Astrocyte of the hippocampus (primary cell): ENCODE data around the gene HDAC5.
A peak's percentile ranks its signal among the peaks of the same experiment; 100 is the strongest.

ENCODE experiments used
- DNase-seq: peaks from one replicate; pipeline ENCODE4 v3.0.0; 2011; ENCODE audit warnings: low read depth, low spot score

The HDAC5 gene

DNA sequence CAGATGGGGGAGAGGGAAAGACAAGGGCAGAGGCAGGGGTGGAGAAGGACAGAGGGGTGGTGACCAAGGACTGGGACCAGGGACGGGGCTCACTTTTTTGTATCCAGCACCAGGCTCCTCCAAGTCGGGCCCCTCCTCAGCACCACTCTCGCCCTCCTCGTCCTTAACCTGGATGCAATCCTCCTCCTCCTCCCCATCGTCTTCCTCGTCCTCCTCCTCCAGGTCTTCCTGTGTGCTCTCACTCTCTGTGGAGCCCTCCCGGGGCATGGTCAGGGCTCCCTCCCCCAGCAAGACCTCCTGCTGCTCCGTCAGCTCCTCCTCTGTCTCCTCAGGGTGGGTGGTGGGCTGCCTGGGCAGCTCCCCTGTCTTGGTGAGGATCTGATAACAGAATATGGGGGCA is 36.1 kb downstream of the HDAC5 start:
- no peak for DNase-seq

DNA sequence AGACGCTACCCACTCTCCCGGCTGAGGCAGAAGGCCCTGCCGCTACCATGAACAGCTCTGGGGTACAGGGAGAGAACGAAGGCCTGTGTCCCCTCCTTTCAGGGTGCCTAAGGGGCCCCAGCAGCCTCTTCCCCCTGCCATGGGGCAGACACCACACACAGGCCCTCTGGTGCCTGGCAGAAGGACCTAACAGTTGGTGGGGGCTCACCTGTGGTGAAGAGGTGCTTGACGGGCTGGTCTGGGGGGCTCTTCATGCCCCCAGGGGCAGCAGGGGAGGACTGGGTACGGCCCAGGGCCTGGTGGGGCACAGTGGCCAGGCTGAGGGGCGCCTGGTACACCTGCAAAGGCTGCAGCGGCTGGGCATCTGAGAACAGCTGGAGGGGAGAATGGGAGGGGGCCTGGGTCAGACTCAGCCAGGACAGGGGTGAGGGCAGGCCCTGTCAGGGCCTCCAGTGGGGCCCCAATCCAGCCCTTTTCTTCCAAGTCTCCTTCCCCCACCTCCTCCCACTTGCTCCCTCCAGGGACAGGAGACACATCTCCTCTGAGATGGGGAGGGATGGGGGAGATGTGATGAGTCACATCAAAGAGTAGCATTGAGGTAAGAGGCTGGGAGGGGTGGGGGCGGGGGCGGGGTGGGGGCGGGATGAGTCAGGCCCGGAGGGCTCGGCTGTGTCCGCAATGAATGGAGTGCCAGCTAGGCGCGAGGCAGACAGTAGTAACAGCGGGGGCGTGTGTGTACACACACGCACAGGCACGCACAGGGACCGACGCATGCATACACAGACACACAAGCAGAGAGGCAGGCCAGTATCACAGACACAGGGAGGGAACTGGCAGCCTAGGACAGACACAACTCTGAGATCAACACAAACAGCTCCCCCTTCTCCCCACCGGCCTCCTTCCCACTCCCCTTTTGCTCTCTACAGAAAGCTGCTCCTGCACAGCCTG is 36.8 kb downstream of the HDAC5 start:
- DNase-seq, result peak; percentile 89

DNA sequence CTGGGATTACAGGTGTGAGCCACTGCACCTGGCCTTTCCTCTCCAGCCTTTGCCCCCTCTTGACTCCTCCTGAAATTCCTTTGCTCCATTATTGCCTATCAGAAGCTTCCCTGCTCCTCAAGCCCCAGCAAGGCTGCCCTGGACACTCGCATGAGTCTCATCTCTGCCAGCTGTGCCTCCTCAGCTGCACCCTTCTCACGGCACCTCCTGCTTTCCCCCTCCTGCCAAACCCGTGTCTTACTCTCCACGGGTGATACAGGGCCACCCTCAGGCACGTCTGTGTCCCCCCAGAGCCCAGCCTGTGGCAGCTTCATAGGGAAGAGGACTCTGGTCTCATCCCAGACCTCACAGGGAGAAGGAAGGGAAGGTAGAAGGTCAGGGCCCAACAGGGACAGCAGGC is 37.5 kb downstream of the HDAC5 start:
- DNase-seq, result no peak

DNA sequence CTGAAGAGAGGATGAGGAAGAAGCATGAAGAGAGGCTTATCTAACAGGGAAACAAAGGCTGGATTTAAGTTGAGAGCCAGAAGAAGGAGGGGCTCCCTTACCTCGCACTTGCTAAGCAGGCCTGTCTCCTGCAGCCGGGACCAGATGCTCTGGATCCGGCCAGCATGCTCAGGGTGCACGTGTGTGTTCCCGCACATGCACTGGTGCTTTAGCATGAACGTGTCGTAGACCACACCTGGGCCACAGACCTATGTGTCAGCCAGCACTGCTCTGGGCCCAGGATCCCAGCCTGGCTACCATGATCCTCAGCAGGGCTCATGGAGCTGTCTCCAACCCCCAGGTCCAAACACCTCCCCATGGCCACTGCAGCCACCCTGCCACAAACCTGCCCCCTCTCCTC is 38.5 kb downstream of the HDAC5 start:
- no peak for DNase-seq

DNA sequence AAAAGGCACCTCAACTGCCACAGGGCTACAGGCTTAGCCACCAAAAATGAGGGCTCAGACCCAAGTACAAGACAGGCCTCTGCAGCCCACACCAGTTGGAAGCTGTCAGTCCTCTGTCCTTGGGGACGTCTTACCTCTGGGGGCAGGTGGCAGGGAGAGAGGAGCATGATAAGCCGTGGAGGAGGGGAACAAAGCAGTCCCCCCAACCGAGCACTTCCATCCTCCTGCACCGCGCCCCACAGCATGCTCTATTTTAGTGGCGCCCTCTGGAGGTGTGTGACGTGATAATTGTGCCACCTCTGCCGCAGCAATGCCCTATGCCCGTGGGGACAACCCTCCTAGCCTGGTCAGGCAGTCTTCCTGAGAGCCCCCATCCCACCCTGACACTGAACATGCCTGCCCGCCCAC is 39.3 kb downstream of the HDAC5 start:
- DNase-seq, result no peak

DNA sequence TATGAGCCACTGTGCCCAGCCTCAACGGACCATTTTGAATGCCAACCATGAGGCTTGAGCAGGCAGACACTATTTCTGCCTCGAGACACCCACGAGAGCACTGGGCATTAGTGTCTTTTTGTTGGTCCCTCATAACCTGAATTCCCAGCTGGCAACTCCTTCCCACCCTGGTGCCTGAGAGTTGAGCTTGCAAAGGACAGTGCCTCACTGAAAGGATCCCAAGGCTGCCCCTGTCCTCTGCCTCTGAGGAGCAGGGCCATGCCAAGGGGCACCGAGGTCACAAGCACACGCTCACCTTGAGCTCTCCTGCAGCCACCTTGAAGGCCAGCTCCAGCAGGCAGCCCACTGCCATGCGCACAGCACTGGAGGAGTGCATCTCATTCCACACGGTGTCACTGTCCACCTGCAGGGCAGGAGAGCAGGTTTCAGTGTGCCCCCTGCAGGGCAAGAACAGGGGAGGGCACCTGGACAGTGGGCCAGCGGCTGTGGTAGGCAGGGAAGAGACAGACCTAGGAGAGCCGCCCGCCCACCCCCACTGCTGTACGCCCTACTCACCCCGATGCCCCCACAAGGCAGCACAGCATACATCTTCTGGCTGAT is 40.1 kb downstream of the HDAC5 start:
- peak; percentile 25 for DNase-seq

DNA sequence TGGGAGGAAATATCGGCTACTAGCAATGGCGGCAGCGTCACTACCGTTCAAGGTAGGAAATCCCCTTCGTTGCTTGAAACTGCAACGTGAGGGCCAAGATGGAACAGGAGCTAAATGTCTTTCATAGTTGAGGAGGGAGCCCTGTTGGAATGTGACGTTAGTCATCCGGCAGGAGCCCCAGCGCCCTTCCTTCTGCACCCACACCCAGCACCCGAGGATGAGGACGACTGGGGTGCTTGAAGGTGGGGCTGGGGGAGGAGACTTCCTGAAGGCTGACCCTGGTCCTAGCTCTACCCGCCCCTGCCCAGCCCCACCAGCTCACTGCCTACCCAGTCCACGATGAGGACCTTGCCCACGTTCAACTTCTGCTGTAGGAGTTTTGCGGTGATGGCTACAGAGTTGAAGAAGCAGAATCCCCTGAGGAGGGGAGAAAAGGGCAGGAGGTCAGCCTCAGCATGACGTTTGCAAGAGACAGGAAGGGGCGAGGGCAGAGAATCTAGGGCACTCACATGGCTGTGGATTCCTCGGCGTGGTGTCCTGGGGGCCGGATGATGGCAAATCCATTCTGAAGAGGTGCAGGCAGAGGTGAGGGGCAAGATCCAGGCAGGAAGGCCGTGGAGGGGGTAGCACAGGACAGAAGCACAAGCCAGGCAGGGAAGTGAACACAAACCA is 41.0 kb downstream of the HDAC5 start:
- DNase-seq, result no peak

DNA sequence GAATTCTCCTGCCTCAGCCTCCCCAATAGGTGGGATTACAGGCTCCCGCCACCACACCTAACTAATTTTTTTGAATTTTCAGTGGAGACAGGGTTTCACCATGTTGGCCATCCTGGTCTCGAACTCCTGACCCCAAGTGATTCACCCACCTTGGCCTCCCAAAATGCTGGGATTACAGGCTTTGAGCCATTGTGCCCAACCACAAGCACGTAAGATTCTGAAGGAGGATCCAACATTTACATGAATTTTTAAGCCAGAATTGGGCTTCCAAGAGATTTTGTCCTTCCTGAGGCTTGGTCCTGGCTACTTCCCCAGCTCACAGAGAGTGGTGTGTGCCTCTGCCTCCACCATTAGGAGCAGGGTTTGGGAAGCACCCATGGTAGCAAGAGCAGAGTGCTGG is 41.8 kb downstream of the HDAC5 start:
- DNase-seq, result peak; percentile 29

DNA sequence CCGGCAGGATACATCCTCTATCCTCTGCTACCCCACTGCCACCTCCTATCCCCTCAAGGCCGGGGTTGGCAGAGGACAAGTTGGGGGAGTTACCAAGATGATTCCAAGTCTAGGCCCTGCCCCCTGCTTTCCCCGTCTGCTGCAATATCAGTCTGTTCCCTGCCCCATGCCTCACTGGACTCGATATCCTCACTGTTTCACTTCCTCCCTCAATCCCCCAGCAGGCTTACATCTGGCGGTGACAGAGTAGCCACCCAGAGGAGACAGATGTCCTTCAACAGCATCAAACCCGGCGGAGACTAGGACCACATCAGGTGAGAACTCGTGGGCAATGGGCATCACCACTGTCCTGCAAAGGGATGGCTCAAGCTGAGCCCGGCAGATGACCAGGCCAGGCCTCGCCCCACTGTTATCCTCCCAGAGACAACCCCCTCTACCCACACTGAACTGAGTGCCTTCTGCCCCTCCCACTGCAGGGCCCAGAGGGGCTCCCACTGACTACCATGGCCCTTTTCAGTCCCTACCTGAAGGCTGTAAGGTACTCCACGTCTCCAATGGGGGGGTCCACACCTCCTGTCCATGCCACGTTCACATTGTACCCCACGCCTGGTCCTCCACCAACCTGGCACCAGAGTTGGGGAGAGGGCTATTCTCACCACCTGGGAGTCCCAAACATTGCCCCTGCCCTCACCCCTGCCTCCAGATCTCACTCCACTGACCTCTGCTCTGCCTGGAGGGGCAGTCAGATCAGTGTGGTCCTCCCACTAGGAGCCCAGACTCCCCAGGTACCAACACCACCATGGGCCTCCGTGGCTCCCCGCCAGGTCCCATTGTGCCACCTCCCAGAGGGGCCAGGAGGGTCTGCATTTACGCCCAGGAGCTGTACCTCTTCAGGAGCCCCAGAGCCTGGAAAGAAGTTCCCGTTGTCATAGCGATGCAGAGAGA is 43.3 kb downstream of the HDAC5 start:
- no peak for DNase-seq

DNA sequence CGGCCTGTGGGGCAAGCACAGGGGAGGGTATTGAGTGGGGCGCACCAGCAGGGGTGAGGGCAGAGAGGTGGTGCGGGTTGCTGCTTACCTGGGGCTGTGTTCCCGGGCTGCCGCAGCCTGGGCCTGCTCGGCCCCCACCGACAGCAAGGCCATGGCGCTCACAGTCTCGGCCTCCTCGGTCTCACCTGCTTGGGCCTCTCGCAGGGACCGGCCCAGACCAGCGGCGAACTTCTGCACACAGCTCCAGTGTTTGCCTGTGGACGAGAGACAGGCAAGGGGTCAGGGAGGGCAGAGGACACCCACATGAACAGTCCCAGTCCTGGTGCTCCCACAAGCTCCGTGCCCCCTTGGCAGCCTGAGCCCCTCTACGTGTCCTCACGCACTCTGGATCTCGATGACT is 45.0 kb downstream of the HDAC5 start:
- DNase-seq, result no peak

DNA sequence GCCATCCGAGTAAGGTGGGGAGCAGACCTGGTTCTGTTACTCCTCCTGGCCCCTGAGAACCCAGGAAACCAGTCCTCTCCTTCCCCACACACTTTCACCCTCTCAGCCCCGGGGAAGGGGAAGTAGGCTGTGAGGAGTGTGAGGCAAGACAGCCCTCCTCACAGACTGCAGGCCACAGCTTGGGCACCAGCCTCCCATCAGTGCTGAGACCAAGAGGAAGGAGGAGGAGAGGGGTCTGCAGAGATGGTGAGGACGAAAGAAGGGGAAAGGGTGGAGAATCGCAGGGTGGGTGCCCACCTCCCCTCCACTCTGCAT is 45.9 kb downstream of the HDAC5 start:
- no peak for DNase-seq

DNA sequence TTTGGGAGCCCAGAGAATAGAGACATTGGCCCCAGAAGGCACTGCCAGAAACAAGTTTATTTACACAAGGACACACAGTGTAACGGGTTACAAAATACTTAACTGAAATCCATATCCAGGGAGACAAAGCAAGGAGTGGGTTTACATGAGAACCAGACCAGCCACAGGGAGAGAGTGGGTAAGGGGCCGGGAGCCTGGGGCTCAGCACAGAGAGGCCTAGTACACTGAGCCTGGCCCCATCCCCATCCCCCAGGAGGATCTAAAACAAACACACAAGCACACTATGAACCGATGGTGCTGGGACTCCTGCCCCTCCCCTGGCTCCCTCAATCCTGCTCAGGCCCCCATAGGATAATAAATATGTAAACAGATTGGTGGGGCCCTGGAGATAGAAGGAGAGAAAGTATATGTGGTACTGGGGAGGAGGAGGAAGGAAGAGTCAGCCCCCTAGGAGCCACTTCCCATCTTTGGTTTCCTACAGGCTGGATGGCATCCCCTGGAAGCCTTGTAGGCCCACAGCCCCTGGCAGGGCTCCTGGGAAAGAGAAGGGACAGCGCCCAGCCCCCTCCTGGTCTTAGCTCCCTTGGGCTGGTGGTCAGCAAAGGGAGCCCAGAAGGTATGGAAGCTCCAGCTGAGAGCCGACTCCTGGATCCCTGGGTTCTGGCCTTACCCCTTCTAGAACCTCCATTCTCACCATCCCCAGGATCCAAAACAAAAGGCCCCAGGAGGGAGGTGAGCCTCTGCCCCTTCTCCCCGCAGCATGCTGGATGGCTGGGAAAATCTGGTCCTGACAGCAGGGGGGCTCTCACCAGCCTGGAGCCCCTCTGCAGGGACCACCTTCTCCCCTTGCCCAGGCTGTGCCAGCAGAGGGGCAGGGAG is 46.5 kb downstream of the HDAC5 start:
- DNase-seq, result no peak

DNA sequence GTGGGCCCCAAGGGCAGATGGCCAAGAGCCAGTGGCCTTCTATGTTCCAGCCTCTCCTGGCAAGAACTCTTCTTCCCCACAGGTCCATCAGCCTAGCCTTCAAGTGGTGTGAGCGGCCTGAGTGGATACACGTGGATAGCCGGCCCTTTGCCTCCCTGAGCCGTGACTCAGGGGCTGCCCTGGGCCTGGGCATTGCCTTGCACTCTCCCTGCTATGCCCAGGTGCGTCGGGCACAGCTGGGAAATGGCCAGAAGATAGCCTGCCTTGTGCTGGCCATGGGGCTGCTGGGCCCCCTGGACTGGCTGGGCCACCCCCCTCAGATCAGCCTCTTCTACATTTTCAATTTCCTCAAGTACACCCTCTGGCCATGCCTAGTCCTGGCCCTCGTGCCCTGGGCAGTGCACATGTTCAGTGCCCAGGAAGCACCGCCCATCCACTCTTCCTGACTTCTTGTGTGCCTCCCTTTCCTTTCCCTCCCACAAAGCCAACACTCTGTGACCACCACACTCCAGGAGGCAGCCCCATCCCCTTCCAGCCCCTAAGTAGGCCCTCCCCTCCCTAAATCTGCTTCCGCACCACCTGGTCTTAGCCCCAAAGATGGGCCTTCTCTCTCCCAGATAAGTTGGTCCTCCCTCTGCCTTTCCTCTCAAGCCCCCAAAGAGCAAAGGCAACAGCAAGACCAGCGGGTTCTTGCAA is 47.7 kb downstream of the HDAC5 start:
- DNase-seq, result no peak

DNA sequence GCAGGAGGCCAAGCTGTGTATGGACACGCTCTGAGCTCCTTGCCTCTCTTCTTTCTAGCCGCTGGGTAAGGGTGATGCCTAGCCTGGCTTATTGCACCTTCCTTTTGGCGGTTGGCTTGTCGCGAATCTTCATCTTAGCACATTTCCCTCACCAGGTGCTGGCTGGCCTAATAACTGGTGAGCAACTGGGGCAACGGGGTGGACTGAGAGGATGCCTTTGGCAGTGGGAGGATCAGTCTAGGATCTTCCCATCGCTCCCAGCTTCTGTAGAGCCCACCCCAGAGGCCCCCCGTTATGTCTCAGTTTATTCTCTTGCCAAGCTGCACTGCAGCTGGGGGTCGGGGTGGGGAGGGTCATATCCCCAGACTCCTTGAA is 48.5 kb downstream of the HDAC5 start:
- no peak for DNase-seq

DNA sequence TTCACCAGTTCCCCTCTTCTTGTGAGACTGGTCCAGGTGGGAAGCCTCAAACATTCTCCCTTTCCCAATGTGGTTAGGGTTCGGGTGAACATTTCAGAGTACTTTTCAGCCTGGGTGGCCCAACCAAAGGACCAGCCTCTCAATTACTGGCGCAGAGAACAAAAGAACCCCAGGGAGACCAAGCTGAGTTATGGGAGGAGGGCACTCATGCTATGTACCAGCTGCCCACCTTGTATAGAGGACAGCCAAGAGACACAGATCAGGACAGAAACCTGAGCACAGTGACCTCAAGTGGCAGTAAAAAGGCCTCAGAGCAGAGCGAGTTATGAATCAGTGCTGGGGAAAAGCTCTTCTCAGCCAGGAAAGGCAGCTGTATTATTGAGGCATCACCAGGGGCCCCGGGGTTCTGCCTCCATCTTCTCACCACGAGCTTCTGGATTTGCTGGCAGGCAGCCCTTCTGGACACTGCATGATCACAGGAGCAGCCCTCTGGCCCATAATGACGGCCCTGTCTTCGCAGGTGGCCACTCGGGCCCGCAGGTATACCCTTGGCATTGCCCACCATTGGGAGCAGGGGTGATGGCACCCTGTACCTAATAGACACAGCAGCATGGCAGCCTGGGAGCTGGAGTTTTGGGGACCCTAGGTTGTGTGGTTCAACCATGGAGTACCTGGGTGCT is 49.1 kb downstream of the HDAC5 start:
- DNase-seq, result no peak

DNA sequence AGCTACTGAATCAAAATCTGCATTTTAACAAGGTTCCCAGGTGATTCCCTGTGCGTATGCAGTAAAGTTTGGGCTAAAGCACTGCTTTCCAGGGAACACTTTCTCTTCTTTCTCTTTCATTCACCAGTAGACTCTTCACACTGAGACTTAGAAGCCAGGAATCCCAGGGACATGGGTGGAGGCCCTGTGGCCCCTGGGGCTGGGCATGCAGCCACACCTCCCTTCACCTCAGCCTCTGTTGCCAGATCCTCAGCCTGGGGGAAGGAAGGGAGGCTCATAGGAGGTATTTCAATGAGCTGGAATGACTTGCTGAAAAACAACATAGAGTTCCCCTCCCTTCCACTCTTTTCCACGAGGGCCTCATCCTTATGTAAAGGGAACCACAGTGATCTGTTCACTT is 51.7 kb downstream of the HDAC5 start:
- DNase-seq, result peak; percentile 34

DNA sequence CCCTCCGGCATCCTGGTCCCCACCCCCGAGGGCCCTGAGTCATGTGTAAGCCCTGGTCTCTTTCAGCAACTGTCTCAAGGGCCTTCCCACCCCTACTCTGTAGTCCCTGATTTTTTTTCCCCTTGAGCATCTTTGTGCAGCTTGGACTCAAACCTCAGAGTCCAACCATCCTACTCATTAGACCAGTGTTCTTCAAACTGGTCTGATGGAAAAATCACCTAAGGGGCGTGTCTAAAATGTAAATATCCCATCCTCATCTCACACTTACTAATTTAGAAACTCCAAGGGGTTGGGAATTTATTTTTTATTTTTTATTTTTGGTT is 52.3 kb downstream of the HDAC5 start:
- DNase-seq, result no peak

DNA sequence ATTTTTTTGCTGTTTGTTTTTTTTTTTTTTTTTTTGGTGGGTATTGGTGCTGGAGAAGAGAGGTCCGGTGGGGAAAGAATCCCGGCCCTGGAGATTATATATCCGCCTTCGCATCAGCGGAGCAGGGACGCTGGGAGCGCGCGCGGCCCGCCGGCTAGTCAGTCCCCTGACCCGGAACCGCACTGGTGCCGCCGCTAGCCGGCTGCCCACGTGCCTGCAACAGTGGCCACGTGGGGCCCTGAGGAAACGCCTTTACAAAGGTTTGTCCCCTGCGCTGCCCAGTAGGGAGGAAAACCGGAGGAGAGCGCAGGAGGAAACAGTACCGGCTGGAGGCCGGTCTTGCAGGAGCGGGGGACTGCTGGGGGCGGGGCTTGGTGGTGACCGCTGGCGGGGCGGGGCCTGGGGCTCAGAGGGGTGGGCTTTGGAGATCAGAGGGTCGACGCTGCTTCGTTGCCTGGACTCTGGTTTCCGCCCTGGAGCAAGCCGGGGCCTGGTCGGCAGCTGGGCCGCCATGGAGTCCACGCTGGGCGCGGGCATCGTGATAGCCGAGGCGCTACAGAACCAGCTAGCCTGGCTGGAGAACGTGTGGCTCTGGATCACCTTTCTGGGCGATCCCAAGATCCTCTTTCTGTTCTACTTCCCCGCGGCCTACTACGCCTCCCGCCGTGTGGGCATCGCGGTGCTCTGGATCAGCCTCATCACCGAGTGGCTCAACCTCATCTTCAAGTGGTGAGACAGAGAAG is 52.8 kb downstream of the HDAC5 start, which contains the start of gene G6PC3:
Gene G6PC3 (plus strand): TSS at position 281 of the 743 bp plus-strand sequence. CDS start 231 bp downstream, at position 512.
- peak; percentile 99 for DNase-seq

DNA sequence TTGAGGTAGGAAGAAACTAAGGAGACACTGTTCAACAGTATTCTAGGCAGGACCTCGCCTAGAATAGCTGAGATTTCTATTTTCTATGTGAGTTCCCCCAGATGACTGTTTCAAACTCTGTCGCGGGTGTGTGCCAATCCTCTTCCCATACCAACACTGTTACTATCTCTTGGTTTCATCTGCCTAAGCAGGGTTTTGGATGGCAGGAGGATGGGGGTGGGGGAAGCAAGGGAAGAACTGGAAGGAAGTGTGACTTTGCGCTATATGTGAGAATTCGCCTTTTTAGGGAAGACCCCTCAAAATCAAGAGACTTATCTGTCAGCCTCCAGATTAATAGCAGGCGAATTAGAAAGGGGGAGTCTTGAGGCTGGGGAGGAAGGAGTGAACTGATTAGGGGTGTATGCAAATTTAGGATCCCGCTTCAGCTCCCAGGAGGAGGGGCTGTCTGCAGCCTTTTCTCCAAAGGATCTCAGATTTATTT is 53.4 kb downstream of the HDAC5 start:
- DNase-seq, result no peak
